ENCODE data around the gene ERVFRD-1. TPM values are rescaled to one million over a fixed set of nuclear protein-coding genes. Genes with fewer than 3 reads are reported as not detected.

ERVFRD-1 gene
- total and polyA plus RNA-seq, 2 donors (not counting 3 experiments of a cell fraction or from before 2014, with no cell fraction given): not detected

GRCh38 chr6:11113038-11113437, 1.5 kb upstream of the ERVFRD-1 start:
- Histone ChIP-seq H3K9me1 (replicated peaks; ENCODE audit: control insufficient read depth, extremely low read depth, insufficient read depth, low read length) (no peaks in the 10 kb centered on the region), H3K9me3 (replicated peaks; ENCODE audit: control insufficient read depth, insufficient read depth, low read length) (no peaks in the 10 kb centered on the region), H3K4me2 (ENCODE audit: insufficient read depth, low read length) (no peak overlapping the region), H3K9ac (replicated peaks; ENCODE audit: extremely low read depth, insufficient read depth, low read length) (no peak overlapping the region), H3K79me2 (ENCODE audit: control insufficient read depth, insufficient read depth, low read length) (peaks cover 51% of the 10 kb centered on the region), H3K27ac (ENCODE audit: insufficient read depth, low read depth, low read length) (no peak overlapping the region), H3K4me1 (ENCODE audit: control insufficient read depth, extremely low read depth, insufficient read depth, low read length) (peaks cover 12% of the 10 kb centered on the region), H3K27me3 (ENCODE audit: control insufficient read depth in 2 of 2, insufficient read depth in 2 of 2, low read length in 2 of 2) (no peaks in the 10 kb centered on the region), H3K36me3 (ENCODE audit: control insufficient read depth in 2 of 2, extremely low read depth in 1 of 2, insufficient read depth in 2 of 2, low read length in 2 of 2) (no peaks in the 10 kb centered on the region), H2AFZ (ENCODE audit: low read depth, low read length) (no peak overlapping the region), H4K20me1 (replicated peaks; ENCODE audit: control insufficient read depth, extremely low read depth, insufficient read depth, low read length) (no peaks in the 10 kb centered on the region), H3K4me3 (replicated peaks in 1 of 3; ENCODE audit: insufficient read depth in 1 of 3, low read depth in 1 of 3, low read length in 3 of 3) (no peak overlapping the region)
- BruUV-seq (replicated peaks): no TSS peak
- DNase-seq (ENCODE audit: low read depth, low spot score) (no peak), FAIRE-seq (no peak)
- intact Hi-C loops (cut with micrococcal nuclease): no loop called here
- CTCF ChIA-PET: interaction anchor here (1.2 kb wide), 1 partner anchor 19 kb away, joined by 3 read pairs; the partner anchor contains the start of gene SMIM13
- dilution Hi-C loops (cut with MboI; ENCODE audit: extremely low pct_ligation_motif_present, low sequenced_read_pairs): no loop called here
- POLR2A ChIA-PET: no interaction called here
- TF ChIP-seq EZH2 (IDR thresholded peaks at IDR 0.05; ENCODE audit: borderline replicate concordance, low read depth, low read length, severe bottlenecking) (no peak), FOS (IDR thresholded peaks at IDR 0.05; ENCODE audit: borderline replicate concordance, insufficient read depth, low read length) (no peak), POLR2AphosphoS5 (IDR thresholded peaks at IDR 0.05; ENCODE audit: insufficient read depth, low read depth, low read length) (no peak), GATA2 (IDR thresholded peaks at IDR 0.05; ENCODE audit: insufficient read depth, insufficient read length, low read depth, low read length) (no peak), MAX (IDR thresholded peaks at IDR 0.05; ENCODE audit: insufficient read depth, insufficient read length) (no peak), MYC (IDR thresholded peaks at IDR 0.05; ENCODE audit: low read depth, low read length) (no peak), POLR2A (IDR thresholded peaks at IDR 0.05; ENCODE audit: low read depth, low read length) (no peak), JUN (IDR thresholded peaks at IDR 0.05; ENCODE audit: borderline replicate concordance, insufficient read depth, insufficient read length, low read depth) (no peak)
- TF ChIP-seq, protein P1, sequence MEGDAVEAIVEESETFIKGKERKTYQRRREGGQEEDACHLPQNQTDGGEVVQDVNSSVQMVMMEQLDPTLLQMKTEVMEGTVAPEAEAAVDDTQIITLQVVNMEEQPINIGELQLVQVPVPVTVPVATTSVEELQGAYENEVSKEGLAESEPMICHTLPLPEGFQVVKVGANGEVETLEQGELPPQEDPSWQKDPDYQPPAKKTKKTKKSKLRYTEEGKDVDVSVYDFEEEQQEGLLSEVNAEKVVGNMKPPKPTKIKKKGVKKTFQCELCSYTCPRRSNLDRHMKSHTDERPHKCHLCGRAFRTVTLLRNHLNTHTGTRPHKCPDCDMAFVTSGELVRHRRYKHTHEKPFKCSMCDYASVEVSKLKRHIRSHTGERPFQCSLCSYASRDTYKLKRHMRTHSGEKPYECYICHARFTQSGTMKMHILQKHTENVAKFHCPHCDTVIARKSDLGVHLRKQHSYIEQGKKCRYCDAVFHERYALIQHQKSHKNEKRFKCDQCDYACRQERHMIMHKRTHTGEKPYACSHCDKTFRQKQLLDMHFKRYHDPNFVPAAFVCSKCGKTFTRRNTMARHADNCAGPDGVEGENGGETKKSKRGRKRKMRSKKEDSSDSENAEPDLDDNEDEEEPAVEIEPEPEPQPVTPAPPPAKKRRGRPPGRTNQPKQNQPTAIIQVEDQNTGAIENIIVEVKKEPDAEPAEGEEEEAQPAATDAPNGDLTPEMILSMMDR (IDR thresholded peaks at IDR 0.05; ENCODE audit: extremely low read depth in 1 of 2, insufficient read depth in 1 of 2, low read depth in 1 of 2, low read length in 2 of 2): no peak
